Ascending aorta (tissue), 2 donors: Measurements from ENCODE around the gene SP3. TPM values are rescaled to one million over a fixed set of nuclear protein-coding genes. Genes with fewer than 3 reads are reported as not detected.
A peak's percentile ranks its signal among the peaks of the same experiment; 100 is the strongest.

Source experiments
- DNase-seq, 2 donors: peaks; one replicate each; pipeline ENCODE4 v3.0.0-alpha.2; 2019; ENCODE audit warnings: low spot score in 2 of 2
- H3K27ac ChIP-seq, 2 donors: fragments of 200-600 bp; sonication (generic); one replicate each; pipeline ENCODE4 v1.5.1; 2016 to 2017; ENCODE audit warnings: mild to moderate bottlenecking in 1 of 2
- H3K27me3 ChIP-seq: fragments of 200-600 bp; sonication (generic); one replicate; pipeline ENCODE4 v1.5.1; 2017
- H3K36me3 ChIP-seq, 2 donors: fragments of 200-600 bp; sonication (generic); one replicate each; pipeline ENCODE4 v1.5.1; 2016
- H3K4me1 ChIP-seq, 2 donors: fragments of 200-600 bp; sonication (generic); one replicate each; pipeline ENCODE4 v1.5.1; 2016 to 2017; ENCODE audit warnings: mild to moderate bottlenecking in 1 of 2
- H3K4me3 ChIP-seq, 2 donors: fragments of 200-600 bp; sonication (generic); one replicate each; pipeline ENCODE4 v1.5.1; 2016 to 2017; ENCODE audit warnings: mild to moderate bottlenecking in 1 of 2
- H3K9me3 ChIP-seq, 2 donors: fragments of 200-600 bp; sonication (generic); one replicate each; pipeline ENCODE4 v1.5.1; 2016
- CTCF ChIP-seq, 3 experiments: fragments of 200-600 bp in 2 of 3; fragments of 450-650 bp in 1 of 3; sonication (generic) in 2 of 3; IDR thresholded peaks; one replicate each; pipeline ENCODE4 v1.5.1; 2016 to 2019; ENCODE audit warnings: antibody characterized with exemption in 3 of 3, mild to moderate bottlenecking in 1 of 3, moderate library complexity in 1 of 3
- intact Hi-C: fragments of 100-400 bp; cut with DNase I; formaldehyde crosslinking; loops from one replicate; pipeline ENCODE4 v1.15.1; 2023
- total RNA-seq: library from RNA; depleted of rRNA; stranded (reverse); fragments of >200 nt; gene quantifications from one replicate; pipeline ENCODE4 v1.1.0, GENCODE V29; 2016

Gene SP3
- total RNA-seq, 1 donor from 2014 or later, result 58.0 TPM

GRCh38 chr2:173993459-173993858 lies 28.3 kb upstream of the SP3 start:
- intact Hi-C loops, result no loop called here
- no peaks in the 10 kb centered on the region for H3K9me3 ChIP-seq
- DNase-seq, result no peak
- peaks cover 16 to 53% of the 10 kb centered on the region in 2 donors for H3K4me1 ChIP-seq
- H3K27me3 ChIP-seq, result no peaks in the 10 kb centered on the region
- H3K4me3 ChIP-seq, result no peak overlapping the region
- no peaks in the 10 kb centered on the region for H3K36me3 ChIP-seq
- H3K27ac ChIP-seq, result no peak overlapping the region
- TF ChIP-seq CTCF (IDR thresholded peaks at IDR 0.05), result no peak

GRCh38 chr2:173991856-173992588 lies 26.8 kb upstream of the SP3 start:
- H3K4me3 ChIP-seq, result peak overlapping the region; percentile 27 to 28

GRCh38 chr2:173990970-173991819 lies 26.0 kb upstream of the SP3 start:
- no peaks in the 10 kb centered on the region for H3K36me3 ChIP-seq
- H3K27ac ChIP-seq, result peak overlapping the region; percentile 76 to 83
- no peaks in the 10 kb centered on the region for H3K27me3 ChIP-seq
- H3K4me1 ChIP-seq, result peaks cover 18 to 59% of the 10 kb centered on the region in 2 donors
- peak; percentile 25 to 92 for DNase-seq
- intact Hi-C loops, result loop anchor here (2.0 kb wide), 2 partner anchors 14 to 46 kb away; no protein-coding TSS in a partner anchor
- no peak for TF ChIP-seq CTCF (IDR thresholded peaks at IDR 0.05)
- H3K4me3 ChIP-seq, result peak overlapping the region; percentile 27 to 28
- no peaks in the 10 kb centered on the region for H3K9me3 ChIP-seq

More at GRCh38 chr2:173991856-173992588, 26.8 kb upstream of the SP3 start:
- Histone ChIP-seq H3K27ac (peak overlapping the region; percentile 76 to 83), H3K27me3 (no peaks in the 10 kb centered on the region), H3K36me3 (no peaks in the 10 kb centered on the region), H3K9me3 (no peaks in the 10 kb centered on the region), H3K4me1 (peaks cover 18 to 54% of the 10 kb centered on the region in 2 donors)
- no peak for TF ChIP-seq CTCF (IDR thresholded peaks at IDR 0.05)
- intact Hi-C loops, result loop anchor here (2.0 kb wide), 2 partner anchors 13 to 45 kb away; no protein-coding TSS in a partner anchor
- DNase-seq, result peak; percentile 12 to 91

- no peaks in the 10 kb centered on the region for H3K27me3 ChIP-seq
- no peak overlapping the region for H3K4me3 ChIP-seq
- TF ChIP-seq CTCF (IDR thresholded peaks at IDR 0.05), result no peak
- intact Hi-C loops, result loop anchor here (2.0 kb wide), 2 partner anchors 15 to 47 kb away; no protein-coding TSS in a partner anchor
- peaks cover 18 to 68% of the 10 kb centered on the region in 2 donors for H3K4me1 ChIP-seq
- H3K27ac ChIP-seq, result peak overlapping the region; percentile 76 to 83
- no peaks in the 10 kb centered on the region for H3K36me3 ChIP-seq
- H3K9me3 ChIP-seq, result no peaks in the 10 kb centered on the region
- DNase-seq, result no peak
These were observed 25.1 kb upstream of the SP3 start for GRCh38 chr2:173990245-173990644.

GRCh38 chr2:173989884-173990215 lies 24.7 kb upstream of the SP3 start:
- no peak overlapping the region for H3K4me3 ChIP-seq
- no peaks in the 10 kb centered on the region for H3K36me3 ChIP-seq
- peak overlapping the region; percentile 76 to 83 for H3K27ac ChIP-seq
- H3K4me1 ChIP-seq, result peaks cover 19 to 72% of the 10 kb centered on the region in 2 donors
- H3K9me3 ChIP-seq, result no peaks in the 10 kb centered on the region
- no peak for TF ChIP-seq CTCF (IDR thresholded peaks at IDR 0.05)
- intact Hi-C loops, result loop anchor here (2.0 to 5.0 kb wide), 4 partner anchors 15 to 497 kb away; partner anchors contain the start of genes GPR155 and SP3
- H3K27me3 ChIP-seq, result no peaks in the 10 kb centered on the region
- no peak for DNase-seq
